Neural cell (in vitro differentiated cells): ENCODE results near the gene ASIP.

ENCODE experiments used
- CTCF ChIP-seq: fragments of 450-650 bp; IDR thresholded peaks from 2 replicates; pipeline ENCODE4 v1.5.1; 2014; ENCODE audit warnings: antibody characterized with exemption, mild to moderate bottlenecking, moderate library complexity; ENCODE audit not compliant: poor library complexity, severe bottlenecking
- EZH2 ChIP-seq: fragments of 200-600, 300-800 bp; shearing (Covaris generic), sonication (generic); IDR thresholded peaks from 2 replicates; pipeline ENCODE4 v1.6.1; 2014; ENCODE audit warnings: antibody characterized with exemption, low read length, borderline replicate concordance, mild to moderate bottlenecking; ENCODE audit not compliant: insufficient read depth, poor library complexity, severe bottlenecking
- RAD21 ChIP-seq: fragments of 450-650 bp; conservative IDR thresholded peaks from 2 replicates; pipeline ENCODE4 v1.6.1; 2014; ENCODE audit warnings: antibody characterized with exemption, mild to moderate bottlenecking, moderate library complexity
- REST ChIP-seq: IDR thresholded peaks from 2 replicates; pipeline ENCODE4 v1.6.1; 2012; ENCODE audit warnings: borderline replicate concordance
- TAF1 ChIP-seq: IDR thresholded peaks from 2 replicates; pipeline ENCODE4 v1.6.1; 2012; ENCODE audit warnings: low read depth

- TF ChIP-seq CTCF = no peak
- no peak for TF ChIP-seq TAF1
- no peak for TF ChIP-seq RAD21
- no peak for TF ChIP-seq EZH2
- no peak for TF ChIP-seq REST
Measured at GRCh38 chr20:34250005-34250404, 8.8 kb downstream of the ASIP start.
